A673 (cell line): ENCODE measurements around the gene SERPINB4. TPM values are rescaled to one million over a fixed set of nuclear protein-coding genes. Genes with fewer than 3 reads are reported as not detected.

ENCODE experiments used
- BruUV-seq: library from RNA; stranded (reverse); fragments of 400-500 nt; replicated peaks from 2 replicates; lab custom pipeline; 2021; lab: Mats Ljungman, UMichigan
- CTCF ChIA-PET: fragments of 300-600 bp; sonication (Branson Sonifier 250); formaldehyde crosslinking; loops from one replicate; lab custom pipeline; 2022; ENCODE audit warnings: antibody characterized with exemption; lab: Charles Lee
- POLR2A ChIA-PET: fragments of 300-600 bp; sonication (Branson Sonifier 250); formaldehyde crosslinking; loops from one replicate; lab custom pipeline; 2022; ENCODE audit warnings: antibody characterized with exemption; ENCODE audit not compliant: low non-redundant PET; lab: Charles Lee
- DNase-seq: peaks from one replicate; pipeline ENCODE4 v3.0.0-alpha.2; 2015; ENCODE audit warnings: low spot score
- H3K27ac ChIP-seq: fragments of 200-600 bp; sonication (generic); 2 replicates; pipeline ENCODE4 v1.5.1; 2016; ENCODE audit warnings: mixed run types, low read depth, mild to moderate bottlenecking, mixed read lengths, antibody characterized with exemption, low read length; ENCODE audit not compliant: poor library complexity, severe bottlenecking
- H3K27me3 ChIP-seq: fragments of 200-600 bp; sonication (generic); replicated peaks from 2 replicates; pipeline ENCODE4 v1.6.1; 2017; ENCODE audit warnings: mixed run types, low read depth, mild to moderate bottlenecking, mixed read lengths, antibody characterized with exemption, low read length; ENCODE audit not compliant: insufficient read depth, poor library complexity
- H3K36me3 ChIP-seq: fragments of 200-600 bp; sonication (generic); 2 replicates; pipeline ENCODE4 v1.6.1; 2016; ENCODE audit warnings: mixed run types, mild to moderate bottlenecking, mixed read lengths, antibody characterized with exemption, low read length; ENCODE audit not compliant: insufficient read depth, poor library complexity, severe bottlenecking
- H3K4me1 ChIP-seq: fragments of 200-600 bp; sonication (generic); 2 replicates; pipeline ENCODE4 v1.6.1; 2017; ENCODE audit warnings: mixed run types, mild to moderate bottlenecking, mixed read lengths, antibody characterized with exemption, low read length; ENCODE audit not compliant: insufficient read depth, poor library complexity, severe bottlenecking
- H3K4me3 ChIP-seq: fragments of 200-600 bp; sonication (generic); 2 replicates; pipeline ENCODE4 v1.5.1; 2016; ENCODE audit warnings: low read depth, mixed run types, mild to moderate bottlenecking, mixed read lengths, low read length; ENCODE audit not compliant: poor library complexity, severe bottlenecking
- H3K9me3 ChIP-seq: fragments of 200-600 bp; sonication (generic); 2 replicates; pipeline ENCODE4 v1.6.1; 2016; ENCODE audit warnings: mixed run types, low read depth, mild to moderate bottlenecking, mixed read lengths, antibody characterized with exemption, low read length; ENCODE audit not compliant: poor library complexity, severe bottlenecking
- EZH2 ChIP-seq: fragments of 200-600 bp; sonication (generic); IDR thresholded peaks from 2 replicates; pipeline ENCODE4 v1.6.1; 2017; ENCODE audit warnings: borderline replicate concordance, low read depth, mild to moderate bottlenecking, mixed read lengths, antibody characterized with exemption, low read length; ENCODE audit not compliant: poor library complexity, severe bottlenecking
- intact Hi-C: fragments of 100-400 bp; cut with micrococcal nuclease; formaldehyde crosslinking; loops from one replicate; pipeline ENCODE4 v1.10.0; 2022; ENCODE audit not compliant: unreplicated experiment
- total RNA-seq: library from RNA; stranded (reverse); gene quantifications from 2 replicates; pipeline ENCODE4 v1.2.3, GENCODE V29; 2021
- TF ChIP-seq, protein P1 (sequence below): fragments of 300-800, 200-600 bp; sonication (generic); conservative IDR thresholded peaks from 2 replicates; pipeline ENCODE4 v1.5.1; 2017; ENCODE audit warnings: low read depth, mild to moderate bottlenecking, antibody characterized with exemption, low read length, moderate library complexity, mixed read lengths

Gene SERPINB4
- total RNA-seq, 1 experiment from 2014 or later, result not detected

GRCh38 chr18:63603772-63604171 is 40.3 kb downstream of the SERPINB4 start:
- Histone ChIP-seq H3K9me3 (no peaks in the 10 kb centered on the region), H3K27ac (no peak overlapping the region), H3K4me3 (no peak overlapping the region), H3K36me3 (no peaks in the 10 kb centered on the region), H3K4me1 (no peaks in the 10 kb centered on the region), H3K27me3 (no peaks in the 10 kb centered on the region)
- TF ChIP-seq, protein P1, sequence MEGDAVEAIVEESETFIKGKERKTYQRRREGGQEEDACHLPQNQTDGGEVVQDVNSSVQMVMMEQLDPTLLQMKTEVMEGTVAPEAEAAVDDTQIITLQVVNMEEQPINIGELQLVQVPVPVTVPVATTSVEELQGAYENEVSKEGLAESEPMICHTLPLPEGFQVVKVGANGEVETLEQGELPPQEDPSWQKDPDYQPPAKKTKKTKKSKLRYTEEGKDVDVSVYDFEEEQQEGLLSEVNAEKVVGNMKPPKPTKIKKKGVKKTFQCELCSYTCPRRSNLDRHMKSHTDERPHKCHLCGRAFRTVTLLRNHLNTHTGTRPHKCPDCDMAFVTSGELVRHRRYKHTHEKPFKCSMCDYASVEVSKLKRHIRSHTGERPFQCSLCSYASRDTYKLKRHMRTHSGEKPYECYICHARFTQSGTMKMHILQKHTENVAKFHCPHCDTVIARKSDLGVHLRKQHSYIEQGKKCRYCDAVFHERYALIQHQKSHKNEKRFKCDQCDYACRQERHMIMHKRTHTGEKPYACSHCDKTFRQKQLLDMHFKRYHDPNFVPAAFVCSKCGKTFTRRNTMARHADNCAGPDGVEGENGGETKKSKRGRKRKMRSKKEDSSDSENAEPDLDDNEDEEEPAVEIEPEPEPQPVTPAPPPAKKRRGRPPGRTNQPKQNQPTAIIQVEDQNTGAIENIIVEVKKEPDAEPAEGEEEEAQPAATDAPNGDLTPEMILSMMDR, result no peak
- no peak for TF ChIP-seq EZH2
- CTCF ChIA-PET, result no interaction called here
- intact Hi-C loops, result no loop called here
- BruUV-seq, result no TSS peak
- POLR2A ChIA-PET, result no interaction called here
- no peak for DNase-seq

GRCh38 chr18:63603355-63603754 is 40.7 kb downstream of the SERPINB4 start:
- POLR2A ChIA-PET, result no interaction called here
- H3K36me3 ChIP-seq, result no peaks in the 10 kb centered on the region
- no peak overlapping the region for H3K4me3 ChIP-seq
- H3K27me3 ChIP-seq, result no peaks in the 10 kb centered on the region
- CTCF ChIA-PET, result no interaction called here
- no peak overlapping the region for H3K27ac ChIP-seq
- intact Hi-C loops, result no loop called here
- DNase-seq, result no peak
- TF ChIP-seq, protein P1, result no peak
- no peak for TF ChIP-seq EZH2
- BruUV-seq, result no TSS peak
- H3K9me3 ChIP-seq, result no peaks in the 10 kb centered on the region
- no peaks in the 10 kb centered on the region for H3K4me1 ChIP-seq

DNA sequence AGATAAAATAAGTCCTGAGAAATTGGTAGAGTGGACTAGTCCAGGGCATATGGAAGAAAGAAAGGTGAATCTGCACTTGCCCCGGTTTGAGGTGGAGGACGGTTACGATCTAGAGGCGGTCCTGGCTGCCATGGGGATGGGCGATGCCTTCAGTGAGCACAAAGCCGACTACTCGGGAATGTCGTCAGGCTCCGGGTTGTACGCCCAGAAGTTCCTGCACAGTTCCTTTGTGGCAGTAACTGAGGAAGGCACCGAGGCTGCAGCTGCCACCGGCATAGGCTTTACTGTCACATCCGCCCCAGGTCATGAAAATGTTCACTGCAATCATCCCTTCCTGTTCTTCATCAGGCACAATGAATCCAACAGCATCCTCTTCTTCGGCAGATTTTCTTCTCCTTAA is 47.1 kb downstream of the SERPINB4 start:
- peaks cover 7% of the 10 kb centered on the region for H3K4me1 ChIP-seq
- DNase-seq, result no peak
- no peak overlapping the region for H3K27ac ChIP-seq
- H3K4me3 ChIP-seq, result no peak overlapping the region
- no peak for TF ChIP-seq EZH2
- TF ChIP-seq, protein P1, result no peak
- H3K27me3 ChIP-seq, result no peaks in the 10 kb centered on the region
- CTCF ChIA-PET, result no interaction called here
- intact Hi-C loops, result no loop called here
- no peaks in the 10 kb centered on the region for H3K9me3 ChIP-seq
- no peaks in the 10 kb centered on the region for H3K36me3 ChIP-seq
- no TSS peak for BruUV-seq
- POLR2A ChIA-PET, result no interaction called here
